Left forelimb (tissue), 1 donor: ENCODE data around the gene LCE1E.

ENCODE experiments used
- DNase-seq: peaks from one replicate; pipeline ENCODE4 v3.0.0-alpha.2; 2018; ENCODE audit warnings: low spot score

LCE1E gene, protein sequence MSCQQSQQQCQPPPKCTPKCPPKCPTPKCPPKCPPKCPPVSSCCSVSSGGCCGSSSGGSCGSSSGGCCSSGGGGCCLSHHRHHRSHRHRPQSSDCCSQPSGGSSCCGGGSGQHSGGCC

DNA sequence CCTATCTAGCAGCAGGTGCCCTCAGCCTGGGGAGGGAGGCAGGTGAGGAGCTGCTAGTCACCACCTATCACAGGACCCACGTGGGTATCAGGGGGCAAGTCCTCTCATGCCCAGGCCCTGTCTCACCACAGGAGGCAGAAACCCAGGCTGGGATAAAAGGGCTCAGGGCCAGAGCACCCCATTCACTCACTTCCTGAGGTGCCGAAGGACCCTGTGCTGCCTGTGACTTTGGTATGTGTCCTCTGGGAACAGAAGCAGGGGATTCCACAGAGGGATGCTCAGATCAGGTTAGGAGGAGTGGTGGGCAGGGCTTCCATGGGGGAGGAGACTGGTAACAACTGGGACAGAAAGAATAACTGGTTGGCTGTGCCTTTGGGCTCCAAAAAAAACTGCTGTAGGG lies at the start of gene LCE1E:
TSS of gene LCE1E (plus strand) at position 181 of the 400 bp plus-strand sequence. CDS start 1,043 bp downstream, outside the sequence.
- no peak for DNase-seq

DNA sequence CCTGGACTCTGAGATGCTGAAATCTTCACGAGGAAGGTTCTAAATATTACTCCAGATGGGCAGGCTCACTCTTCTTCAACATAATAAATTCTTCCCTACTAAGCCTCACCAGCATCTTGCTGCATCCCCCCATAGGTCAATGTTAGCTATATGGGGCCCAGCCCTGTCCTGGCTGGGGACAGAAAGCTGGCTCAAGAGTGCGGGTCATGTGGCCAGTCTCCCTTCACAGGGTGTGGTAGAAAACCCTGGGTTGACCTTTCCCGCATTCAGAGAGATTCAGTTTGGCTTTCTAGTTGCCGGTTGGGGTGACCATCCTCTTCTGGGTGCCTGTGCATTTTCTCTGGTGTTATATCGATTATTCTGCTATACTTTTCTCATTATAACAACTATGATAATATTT lies 48.1 kb upstream of the LCE1E start:
- DNase-seq, result no peak

DNA sequence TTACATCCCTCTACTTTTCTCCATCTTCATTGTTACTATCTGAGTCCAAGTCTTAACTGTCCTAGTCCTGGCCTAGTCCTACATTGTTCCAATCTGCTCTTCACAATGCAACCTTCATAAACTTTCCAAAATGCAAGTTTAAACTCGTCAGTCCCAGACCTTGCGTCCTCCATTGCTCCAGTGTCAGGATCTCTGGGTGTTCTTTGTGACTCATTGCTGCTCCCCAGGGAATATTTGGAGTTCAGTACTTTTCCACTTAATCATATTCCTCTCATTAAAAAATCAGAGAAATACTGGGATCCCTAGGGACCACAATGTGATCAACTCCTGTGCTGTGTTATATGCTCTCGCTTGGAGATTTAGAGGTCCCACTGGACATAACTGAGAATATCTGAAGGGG lies 46.2 kb upstream of the LCE1E start:
- DNase-seq, result no peak

DNA sequence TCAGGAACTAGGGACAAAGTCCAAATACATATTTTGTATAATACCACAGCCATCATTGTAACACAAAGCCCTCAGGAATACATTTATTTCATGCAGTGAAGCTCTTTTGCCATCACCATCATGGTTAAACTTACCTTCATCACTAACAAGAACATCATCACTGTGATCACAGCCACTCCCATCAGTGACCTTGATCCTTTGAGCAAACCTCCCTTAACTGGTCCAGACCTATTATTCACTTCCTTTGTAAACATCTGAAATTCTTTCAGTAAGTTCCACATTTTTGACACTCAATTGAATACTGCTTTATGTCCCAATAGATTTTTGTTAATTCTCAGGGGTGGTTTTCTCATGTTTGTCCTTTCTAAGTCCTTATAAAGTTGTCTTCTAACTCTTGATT lies 44.4 kb upstream of the LCE1E start:
- DNase-seq, result no peak

DNA sequence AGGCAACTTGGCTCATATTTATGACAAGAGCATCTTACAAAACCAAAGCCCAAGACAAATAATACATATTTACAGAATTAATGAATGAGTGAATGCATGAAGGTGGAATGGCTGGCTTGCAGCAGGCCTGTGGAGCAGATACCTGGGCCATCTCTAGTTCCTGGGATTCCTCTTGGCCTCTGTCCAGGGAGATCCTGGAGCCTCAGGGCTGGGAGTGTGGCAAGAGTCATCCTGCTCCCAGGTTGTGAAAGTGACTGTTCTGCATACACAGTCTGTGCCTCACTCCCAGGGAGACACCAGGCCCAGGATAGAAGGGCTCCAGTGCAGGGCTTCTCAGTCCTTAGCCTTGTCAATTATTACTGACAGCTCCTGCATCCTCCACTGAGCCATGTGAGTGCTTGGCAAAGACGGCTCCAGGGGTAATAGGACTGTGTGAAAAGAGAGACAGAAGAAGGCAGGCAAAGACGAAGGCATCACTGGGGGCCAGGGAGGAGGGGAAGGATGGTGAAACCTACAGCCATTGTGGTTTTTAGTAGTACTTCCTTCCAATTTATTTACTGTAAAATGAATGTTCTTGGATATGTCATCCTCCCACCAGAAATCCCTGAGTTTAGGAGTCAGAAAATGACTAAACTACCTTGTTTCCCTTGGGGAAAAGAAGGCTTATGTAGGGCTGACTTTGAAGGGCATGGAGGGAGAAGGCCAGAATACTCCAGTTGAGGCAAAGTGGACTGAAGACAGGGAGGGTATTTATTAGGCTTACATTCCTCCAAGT lies 42.5 kb upstream of the LCE1E start:
- DNase-seq, result no peak

DNA sequence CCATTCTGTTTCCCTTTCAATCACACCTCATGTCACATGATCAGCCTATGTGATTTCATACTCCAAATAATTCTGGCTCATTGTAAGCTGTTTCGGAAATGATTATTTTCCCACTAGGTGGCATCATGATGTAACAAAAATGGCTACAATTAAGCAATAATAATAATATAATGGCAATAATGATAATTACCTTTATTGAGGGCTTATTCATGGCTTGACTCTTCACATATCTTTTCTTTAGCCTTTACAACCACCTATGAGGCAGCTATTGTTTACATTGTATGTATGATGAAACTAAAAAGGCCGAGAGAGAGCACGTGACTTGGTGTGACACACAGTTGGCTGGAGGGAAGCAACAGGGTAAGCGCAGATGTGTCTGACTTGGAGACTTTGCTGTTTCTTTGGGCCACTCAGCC lies 40.8 kb upstream of the LCE1E start:
- no peak for DNase-seq

DNA sequence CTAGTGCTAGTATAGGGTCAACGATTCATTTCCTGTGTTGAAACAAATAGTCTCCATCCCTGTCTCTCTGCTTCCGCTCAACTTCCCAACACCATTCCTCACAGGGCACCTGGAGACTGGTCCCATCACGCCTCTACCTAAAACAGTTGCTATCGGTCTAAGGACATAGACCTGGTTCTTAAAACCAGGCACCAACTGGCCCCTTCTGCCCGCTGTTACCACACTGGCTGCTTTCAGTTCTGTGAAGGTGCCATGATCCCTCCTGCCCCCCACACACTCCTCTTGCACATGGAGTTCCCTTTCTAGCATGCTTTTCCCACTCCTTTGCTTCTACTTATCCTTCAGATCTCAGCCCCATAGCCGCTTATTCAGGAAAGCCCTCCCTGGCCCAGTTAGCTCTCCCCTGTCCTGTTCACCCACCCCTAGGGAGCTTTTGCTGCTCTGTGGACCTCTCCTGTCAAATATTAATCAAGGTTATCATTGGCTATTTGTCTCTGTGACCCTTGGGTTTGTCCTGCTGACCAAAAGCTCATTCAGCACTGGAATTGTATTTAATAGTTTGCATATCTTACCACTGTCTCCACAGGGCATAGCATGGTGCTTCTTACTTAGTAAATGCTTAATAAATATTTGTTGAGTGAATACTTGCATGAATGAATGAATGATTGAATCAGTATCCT lies 40.2 kb upstream of the LCE1E start:
- DNase-seq, result no peak

DNA sequence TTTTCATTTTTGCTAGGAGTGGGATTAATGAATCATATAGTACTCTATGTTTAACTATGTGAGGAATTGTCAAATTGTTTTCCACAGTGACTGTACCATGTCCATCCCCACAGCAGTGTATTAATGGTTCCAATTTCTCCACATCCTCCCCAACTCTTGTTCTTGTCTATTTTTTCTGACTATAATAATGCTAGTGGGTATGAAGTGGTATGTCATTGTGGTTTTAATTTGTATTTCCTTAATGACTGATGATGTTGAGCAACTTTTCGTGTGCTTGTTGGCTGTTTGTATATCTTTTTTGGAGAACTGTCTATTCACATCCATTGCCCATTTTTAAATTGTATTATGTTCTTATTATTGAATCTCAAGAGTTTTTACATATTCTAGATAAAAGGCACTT lies 38.2 kb upstream of the LCE1E start:
- no peak for DNase-seq

DNA sequence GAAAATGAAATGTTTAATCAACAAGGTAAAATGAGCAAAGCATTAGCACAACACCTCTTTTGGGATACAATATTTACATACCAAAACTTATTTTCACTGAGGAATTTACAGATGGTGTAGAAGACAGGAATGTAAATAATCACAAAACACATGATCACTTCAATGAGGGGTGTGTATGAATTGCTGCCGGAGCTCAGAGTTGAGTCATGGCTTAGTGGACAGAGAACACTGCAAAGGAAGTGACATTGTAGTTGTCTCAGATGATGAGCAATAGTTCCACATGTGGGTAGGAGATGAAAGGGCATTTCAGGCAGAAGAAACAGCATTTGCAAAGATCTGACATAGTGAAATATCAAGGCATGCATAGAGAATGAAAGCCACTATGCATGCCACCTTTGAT lies 33.8 kb upstream of the LCE1E start:
- no peak for DNase-seq

DNA sequence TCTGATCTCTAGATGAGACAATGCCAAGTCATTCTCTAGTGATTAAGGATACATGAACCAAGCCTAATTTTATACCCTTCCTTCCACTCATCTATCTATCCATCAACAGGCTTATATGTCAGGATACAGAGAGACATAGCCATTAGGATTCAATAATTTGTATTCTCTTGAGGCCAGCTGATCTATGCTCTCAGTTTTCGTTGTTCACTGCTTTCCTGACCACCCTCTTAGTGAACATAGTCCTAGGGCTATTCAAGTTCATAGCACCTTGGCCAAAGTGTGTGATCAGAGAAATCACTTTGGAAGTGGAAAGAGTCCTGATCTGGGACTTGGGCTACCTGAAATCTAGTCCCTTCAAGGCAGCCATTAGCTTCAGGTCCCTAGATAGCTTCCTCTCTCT lies 32.5 kb upstream of the LCE1E start:
- DNase-seq, result no peak

DNA sequence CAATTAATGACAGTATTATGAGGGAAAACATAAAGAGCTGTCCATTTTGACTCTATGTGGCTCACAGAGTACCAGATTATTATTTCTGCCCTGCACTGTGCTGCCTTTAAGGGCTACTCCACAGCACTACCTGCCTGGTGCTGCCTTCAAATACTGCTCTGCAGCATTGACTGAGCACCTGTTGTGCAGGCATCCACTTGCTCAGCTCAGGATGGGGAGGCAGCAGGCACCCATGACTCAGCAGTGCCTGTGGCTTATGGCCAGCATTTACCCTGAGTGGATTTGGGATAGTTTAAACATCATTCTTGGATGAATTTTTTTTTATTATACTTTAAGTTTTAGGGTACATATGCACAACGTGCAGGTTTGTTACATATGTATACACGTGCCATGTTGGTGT lies 29.2 kb upstream of the LCE1E start:
- no peak for DNase-seq

DNA sequence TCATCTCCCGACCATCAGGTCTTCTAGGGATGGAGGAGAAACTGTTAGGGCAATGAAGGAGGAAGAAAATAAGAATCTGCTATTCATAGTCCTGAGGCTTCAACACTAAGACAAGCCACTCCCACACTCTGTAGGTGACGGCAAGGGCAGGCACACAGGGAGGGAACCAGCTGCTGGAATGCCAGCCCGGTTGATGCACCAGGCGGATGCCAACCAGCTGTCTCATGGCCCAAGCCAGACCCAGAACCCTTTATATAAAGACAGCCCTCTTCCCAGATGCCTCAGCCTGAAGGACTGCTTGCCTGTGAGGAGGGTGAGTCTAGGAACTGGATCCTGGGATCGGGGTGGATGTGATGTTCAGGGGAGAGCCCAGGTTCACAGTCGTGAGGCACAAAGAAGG lies 28.3 kb upstream of the LCE1E start, which contains the start of gene KPRP:
TSS of gene KPRP (plus strand) at position 279 of the 400 bp plus-strand sequence. CDS start 1,564 bp downstream, outside the sequence.
- no peak for DNase-seq

DNA sequence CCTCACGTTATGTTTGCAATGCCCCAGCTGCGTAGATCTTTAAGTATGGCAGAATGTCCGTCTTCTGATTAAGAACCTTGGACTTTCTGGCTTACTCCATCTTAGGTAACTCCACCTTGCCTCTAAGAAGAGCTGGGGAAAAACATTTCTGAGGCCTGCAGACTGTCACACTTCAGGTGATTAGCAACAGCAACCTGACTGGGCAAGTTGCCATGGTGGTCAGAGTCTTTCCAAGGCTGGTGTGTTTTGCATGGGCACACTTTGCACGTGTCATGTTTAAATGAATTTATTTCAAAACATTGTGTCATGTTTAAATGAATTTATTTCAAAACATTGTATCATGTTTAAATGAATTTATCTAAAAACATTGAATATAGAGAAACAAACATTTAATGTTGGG lies 27.4 kb upstream of the LCE1E start:
- no peak for DNase-seq

DNA sequence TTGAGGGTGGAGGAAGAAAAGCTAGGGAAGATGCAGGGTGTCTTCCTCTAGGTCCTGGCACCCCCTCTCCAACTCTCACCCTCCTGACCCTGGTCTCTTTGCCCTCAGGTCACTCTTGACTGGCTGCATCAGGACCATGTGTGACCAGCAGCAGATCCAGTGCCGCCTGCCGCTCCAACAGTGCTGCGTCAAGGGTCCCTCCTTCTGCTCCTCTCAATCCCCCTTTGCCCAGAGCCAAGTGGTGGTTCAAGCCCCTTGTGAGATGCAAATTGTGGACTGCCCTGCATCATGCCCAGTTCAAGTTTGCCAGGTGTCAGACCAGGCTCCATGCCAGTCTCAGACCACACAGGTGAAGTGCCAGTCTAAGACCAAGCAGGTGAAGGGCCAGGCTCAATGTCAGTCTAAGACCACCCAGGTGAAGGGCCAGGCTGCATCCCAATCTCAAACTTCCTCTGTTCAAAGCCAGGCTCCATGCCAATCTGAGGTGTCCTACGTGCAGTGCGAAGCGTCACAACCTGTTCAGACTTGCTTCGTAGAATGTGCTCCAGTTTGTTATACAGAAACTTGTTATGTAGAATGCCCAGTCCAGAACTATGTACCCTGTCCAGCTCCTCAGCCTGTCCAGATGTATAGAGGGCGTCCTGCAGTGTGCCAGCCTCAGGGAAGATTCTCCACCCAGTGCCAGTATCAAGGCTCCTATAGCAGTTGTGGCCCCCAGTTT lies 26.4 kb upstream of the LCE1E start:
- DNase-seq, result no peak

DNA sequence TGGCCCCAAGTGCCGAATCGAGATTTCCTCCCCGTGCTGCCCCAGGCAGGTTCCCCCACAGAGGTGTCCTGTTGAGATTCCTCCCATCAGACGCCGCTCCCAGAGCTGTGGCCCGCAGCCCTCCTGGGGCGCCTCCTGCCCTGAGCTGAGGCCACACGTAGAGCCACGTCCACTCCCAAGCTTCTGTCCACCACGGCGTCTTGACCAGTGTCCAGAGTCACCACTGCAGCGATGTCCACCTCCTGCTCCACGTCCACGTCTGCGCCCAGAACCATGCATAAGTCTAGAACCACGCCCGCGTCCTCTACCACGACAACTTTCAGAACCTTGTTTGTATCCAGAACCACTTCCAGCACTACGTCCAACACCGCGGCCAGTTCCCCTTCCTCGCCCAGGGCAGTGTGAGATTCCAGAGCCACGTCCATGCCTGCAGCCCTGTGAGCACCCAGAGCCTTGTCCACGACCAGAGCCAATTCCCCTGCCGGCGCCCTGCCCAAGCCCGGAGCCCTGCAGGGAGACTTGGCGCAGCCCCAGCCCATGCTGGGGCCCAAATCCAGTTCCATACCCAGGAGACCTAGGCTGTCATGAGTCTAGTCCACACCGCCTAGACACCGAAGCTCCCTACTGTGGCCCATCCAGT lies 25.4 kb upstream of the LCE1E start:
- DNase-seq, result no peak

DNA sequence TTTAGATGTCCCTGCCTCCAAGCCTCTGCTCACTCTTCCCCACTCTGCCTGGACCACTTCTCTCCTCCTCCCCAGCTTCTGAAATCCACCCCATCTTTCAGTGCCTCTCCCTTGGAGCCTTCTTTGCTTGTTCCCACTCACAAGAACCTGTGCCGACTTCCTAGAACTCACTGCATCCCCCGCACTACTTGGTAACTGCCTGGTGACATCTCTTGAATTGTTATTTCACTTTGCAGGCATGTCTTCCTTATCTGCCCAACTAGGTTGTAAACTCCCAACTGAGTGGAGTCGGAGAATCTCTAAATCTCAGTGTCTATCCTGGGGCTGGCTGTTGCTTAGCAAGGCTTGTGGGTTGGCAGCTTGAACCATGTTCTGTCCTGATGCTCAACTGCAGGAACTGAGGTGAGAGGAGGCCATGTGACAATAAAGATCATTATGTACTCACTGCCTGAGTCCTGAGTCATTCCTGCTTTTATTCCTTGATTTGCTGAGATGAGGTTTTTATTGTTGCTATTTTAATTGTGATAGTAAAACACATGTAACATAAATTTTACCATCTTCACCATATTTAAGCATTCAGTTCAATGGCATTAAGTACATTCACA lies 24.3 kb upstream of the LCE1E start:
- no peak for DNase-seq

DNA sequence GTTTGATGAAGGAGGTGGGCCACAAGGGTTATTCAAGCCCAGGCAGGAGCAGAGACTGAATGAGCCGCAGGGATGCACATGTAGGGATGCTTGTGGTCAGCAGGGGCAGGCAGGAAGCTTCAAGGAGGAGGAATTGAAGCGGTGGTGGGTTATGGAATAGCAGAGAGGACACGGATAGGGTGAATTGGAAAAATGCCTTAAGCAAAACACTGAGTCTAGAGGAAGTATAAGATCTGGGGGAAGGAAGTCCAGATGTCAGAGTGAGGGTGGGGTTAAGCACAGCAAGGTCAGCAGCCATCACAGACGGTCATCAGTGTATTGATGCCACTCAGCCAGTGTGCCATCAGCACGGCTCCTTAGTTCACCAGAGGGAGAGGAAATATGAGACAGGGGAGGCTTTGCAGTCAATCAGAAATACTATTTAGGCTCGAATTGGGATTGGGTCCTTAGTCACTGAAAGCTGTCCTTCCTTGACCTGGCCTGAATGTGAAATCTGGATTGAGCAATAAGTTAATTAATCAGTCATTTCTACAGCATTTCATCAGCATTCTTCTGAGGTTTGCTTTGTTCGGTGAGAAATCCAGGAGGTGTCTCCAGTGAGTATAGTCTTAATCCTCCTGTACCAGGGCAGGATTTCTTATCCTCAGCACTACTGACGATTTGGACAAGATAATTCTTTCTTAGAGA lies 17.1 kb upstream of the LCE1E start:
- DNase-seq, result no peak

DNA sequence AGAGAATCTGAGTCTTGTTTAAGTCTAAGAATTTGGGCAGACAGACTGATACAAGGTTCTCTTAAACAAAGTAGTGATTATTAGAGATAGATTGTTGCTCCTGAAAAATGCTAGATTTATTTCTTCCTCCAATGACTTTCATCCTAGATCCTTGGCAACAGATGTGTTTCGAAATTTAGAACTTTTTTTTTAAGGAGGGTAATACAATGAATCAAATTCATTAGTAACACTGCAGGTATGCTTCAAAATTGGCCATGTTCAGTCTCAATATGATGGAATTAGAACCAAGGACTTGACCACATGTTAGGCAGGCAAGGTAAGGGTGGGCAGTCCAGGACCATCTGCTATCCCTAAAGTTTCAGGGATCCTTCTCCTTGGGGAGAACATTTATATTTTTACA lies 15.6 kb upstream of the LCE1E start:
- DNase-seq, result no peak

DNA sequence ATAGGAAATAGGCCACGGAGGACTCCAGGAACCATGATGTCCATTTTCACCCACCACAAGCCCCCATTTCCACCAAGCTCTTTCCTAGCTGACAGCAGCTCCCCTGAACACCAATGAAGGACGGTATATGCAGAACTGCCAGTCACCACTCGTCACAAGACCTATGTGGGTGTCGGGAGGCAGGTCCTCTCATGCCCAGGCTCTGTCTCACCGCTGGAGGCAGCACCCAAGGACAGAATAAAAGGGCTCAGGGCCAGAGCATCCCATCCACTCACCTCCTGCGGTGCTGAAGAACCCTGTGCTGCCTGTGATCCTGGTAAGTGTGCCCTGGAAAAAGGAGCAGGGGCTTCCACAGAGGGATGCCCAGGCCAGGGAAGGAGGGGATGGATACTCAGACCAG lies 11.2 kb upstream of the LCE1E start, which contains the start of gene LCE1F:
TSS of gene LCE1F (plus strand) at position 266 of the 400 bp plus-strand sequence. CDS start 1,232 bp downstream, outside the sequence.
- no peak for DNase-seq

DNA sequence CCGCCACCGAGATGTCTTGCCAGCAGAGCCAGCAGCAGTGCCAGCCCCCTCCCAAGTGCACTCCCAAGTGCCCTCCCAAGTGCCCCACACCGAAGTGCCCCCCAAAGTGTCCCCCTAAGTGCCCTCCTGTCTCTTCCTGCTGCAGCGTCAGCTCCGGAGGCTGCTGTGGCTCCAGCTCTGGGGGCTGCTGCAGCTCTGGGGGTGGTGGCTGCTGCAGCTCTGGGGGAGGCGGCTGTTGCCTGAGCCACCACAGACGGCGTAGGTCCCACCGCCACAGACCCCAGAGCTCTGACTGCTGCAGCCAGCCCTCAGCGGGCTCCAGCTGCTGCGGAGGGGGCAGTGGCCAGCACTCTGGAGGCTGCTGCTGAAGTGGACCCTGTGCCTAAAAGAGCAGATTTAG lies 9.7 kb upstream of the LCE1E start:
- DNase-seq, result no peak
